ENCODE data around the gene KRTAP5-10.
"Not testable (repeated sequence)": the region's sequence is repeated elsewhere in the genome, so short reads cannot be mapped to it uniquely, and the experiment has no call there.

GRCh38 chr11:71540521-71541304, 24.6 kb upstream of the KRTAP5-10 start:
- not testable (repeated sequence) for TF ChIP-seq CTCF, POLR2AphosphoS5 (IDR thresholded peaks at IDR 0.05)
